ENCODE data around the gene MESD.
A peak's percentile ranks its signal among the peaks of the same experiment; 100 is the strongest.

- TF ChIP-seq POLR2A (IDR thresholded peaks at IDR 0.05; ENCODE audit: low read depth, low read length) (0 out of 2 replicates have a peak, but pooled peaks have one; percentile 22), RFX5 (IDR thresholded peaks at IDR 0.05; ENCODE audit: low read depth, low read length) (no peak), USF2 (IDR thresholded peaks at IDR 0.05; ENCODE audit: low read depth, low read length) (no peak), FOS (IDR thresholded peaks at IDR 0.05; ENCODE audit: low read depth, low read length) (no peak), BHLHE40 (IDR thresholded peaks at IDR 0.05; ENCODE audit: low read depth, low read length) (no peak), MAFK (IDR thresholded peaks at IDR 0.05; ENCODE audit: low read depth, low read length) (no peak), MXI1 (IDR thresholded peaks at IDR 0.05; ENCODE audit: borderline replicate concordance, low read depth, low read length) (no peak), RCOR1 (IDR thresholded peaks at IDR 0.05; ENCODE audit: insufficient replicate concordance, low read length) (no peak), SMC3 (IDR thresholded peaks at IDR 0.05; ENCODE audit: low read depth, low read length) (no peak), MAZ (IDR thresholded peaks at IDR 0.05; ENCODE audit: borderline replicate concordance, low read depth, low read length) (no peak; the same call in 1 of the 2 replicates), RAD21 (IDR thresholded peaks at IDR 0.05; ENCODE audit: low read length) (no peak)
- TF ChIP-seq, protein P1, sequence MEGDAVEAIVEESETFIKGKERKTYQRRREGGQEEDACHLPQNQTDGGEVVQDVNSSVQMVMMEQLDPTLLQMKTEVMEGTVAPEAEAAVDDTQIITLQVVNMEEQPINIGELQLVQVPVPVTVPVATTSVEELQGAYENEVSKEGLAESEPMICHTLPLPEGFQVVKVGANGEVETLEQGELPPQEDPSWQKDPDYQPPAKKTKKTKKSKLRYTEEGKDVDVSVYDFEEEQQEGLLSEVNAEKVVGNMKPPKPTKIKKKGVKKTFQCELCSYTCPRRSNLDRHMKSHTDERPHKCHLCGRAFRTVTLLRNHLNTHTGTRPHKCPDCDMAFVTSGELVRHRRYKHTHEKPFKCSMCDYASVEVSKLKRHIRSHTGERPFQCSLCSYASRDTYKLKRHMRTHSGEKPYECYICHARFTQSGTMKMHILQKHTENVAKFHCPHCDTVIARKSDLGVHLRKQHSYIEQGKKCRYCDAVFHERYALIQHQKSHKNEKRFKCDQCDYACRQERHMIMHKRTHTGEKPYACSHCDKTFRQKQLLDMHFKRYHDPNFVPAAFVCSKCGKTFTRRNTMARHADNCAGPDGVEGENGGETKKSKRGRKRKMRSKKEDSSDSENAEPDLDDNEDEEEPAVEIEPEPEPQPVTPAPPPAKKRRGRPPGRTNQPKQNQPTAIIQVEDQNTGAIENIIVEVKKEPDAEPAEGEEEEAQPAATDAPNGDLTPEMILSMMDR (conservative IDR thresholded peaks at IDR 0.05; ENCODE audit: low read depth, low read length): no peak
- TF ChIP-seq, protein P2, sequence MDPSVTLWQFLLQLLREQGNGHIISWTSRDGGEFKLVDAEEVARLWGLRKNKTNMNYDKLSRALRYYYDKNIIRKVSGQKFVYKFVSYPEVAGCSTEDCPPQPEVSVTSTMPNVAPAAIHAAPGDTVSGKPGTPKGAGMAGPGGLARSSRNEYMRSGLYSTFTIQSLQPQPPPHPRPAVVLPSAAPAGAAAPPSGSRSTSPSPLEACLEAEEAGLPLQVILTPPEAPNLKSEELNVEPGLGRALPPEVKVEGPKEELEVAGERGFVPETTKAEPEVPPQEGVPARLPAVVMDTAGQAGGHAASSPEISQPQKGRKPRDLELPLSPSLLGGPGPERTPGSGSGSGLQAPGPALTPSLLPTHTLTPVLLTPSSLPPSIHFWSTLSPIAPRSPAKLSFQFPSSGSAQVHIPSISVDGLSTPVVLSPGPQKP (IDR thresholded peaks at IDR 0.05; ENCODE audit: borderline replicate concordance, low read depth, low read length): no peak
Observed at GRCh38 chr15:80953001-80953952, 36.3 kb downstream of the MESD start.

Measured in IMR-90 (cell line).